ENCODE results near the gene TTC4.

DNA sequence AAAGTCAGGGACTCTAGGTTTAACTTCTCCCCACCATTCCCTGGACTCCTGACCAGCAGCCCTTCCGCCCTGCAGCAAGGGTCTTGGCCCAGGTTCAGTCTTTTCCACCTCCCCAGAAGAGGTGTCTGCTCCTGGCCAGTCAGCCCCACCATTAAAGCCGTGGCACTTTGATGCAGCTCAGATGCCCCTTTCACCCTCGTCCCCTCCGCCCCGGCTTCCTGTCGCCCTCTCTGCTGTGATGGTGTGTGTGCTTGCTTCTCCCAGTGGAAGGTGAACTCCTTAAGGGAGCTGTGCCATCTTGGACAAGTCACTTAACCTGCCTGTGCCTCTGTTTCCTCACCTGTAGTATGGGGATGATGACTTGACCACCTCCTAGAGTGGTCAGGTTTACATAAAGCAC lies 17.8 kb upstream of the TTC4 start:
- TF ChIP-seq, protein P1, sequence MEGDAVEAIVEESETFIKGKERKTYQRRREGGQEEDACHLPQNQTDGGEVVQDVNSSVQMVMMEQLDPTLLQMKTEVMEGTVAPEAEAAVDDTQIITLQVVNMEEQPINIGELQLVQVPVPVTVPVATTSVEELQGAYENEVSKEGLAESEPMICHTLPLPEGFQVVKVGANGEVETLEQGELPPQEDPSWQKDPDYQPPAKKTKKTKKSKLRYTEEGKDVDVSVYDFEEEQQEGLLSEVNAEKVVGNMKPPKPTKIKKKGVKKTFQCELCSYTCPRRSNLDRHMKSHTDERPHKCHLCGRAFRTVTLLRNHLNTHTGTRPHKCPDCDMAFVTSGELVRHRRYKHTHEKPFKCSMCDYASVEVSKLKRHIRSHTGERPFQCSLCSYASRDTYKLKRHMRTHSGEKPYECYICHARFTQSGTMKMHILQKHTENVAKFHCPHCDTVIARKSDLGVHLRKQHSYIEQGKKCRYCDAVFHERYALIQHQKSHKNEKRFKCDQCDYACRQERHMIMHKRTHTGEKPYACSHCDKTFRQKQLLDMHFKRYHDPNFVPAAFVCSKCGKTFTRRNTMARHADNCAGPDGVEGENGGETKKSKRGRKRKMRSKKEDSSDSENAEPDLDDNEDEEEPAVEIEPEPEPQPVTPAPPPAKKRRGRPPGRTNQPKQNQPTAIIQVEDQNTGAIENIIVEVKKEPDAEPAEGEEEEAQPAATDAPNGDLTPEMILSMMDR (conservative IDR thresholded peaks at IDR 0.05; ENCODE audit: low read length) = no peak
- no peak for TF ChIP-seq EZH2phosphoT487 (IDR thresholded peaks at IDR 0.05; ENCODE audit: borderline replicate concordance, low read depth, low read length)

Data from OCI-LY7 (cell line).